Measurements from ENCODE around the gene PWWP2A.
"Not testable (repeated sequence)": the region's sequence is repeated elsewhere in the genome, so short reads cannot be mapped to it uniquely, and the experiment has no call there.

Gene PWWP2A, protein sequence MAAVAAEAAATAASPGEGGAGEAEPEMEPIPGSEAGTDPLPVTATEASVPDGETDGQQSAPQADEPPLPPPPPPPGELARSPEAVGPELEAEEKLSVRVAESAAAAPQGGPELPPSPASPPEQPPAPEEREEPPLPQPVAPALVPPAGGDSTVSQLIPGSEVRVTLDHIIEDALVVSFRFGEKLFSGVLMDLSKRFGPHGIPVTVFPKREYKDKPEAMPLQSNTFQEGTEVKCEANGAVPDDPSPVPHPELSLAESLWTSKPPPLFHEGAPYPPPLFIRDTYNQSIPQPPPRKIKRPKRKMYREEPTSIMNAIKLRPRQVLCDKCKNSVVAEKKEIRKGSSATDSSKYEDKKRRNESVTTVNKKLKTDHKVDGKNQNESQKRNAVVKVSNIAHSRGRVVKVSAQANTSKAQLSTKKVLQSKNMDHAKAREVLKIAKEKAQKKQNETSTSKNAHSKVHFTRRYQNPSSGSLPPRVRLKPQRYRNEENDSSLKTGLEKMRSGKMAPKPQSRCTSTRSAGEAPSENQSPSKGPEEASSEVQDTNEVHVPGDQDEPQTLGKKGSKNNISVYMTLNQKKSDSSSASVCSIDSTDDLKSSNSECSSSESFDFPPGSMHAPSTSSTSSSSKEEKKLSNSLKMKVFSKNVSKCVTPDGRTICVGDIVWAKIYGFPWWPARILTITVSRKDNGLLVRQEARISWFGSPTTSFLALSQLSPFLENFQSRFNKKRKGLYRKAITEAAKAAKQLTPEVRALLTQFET

DNA sequence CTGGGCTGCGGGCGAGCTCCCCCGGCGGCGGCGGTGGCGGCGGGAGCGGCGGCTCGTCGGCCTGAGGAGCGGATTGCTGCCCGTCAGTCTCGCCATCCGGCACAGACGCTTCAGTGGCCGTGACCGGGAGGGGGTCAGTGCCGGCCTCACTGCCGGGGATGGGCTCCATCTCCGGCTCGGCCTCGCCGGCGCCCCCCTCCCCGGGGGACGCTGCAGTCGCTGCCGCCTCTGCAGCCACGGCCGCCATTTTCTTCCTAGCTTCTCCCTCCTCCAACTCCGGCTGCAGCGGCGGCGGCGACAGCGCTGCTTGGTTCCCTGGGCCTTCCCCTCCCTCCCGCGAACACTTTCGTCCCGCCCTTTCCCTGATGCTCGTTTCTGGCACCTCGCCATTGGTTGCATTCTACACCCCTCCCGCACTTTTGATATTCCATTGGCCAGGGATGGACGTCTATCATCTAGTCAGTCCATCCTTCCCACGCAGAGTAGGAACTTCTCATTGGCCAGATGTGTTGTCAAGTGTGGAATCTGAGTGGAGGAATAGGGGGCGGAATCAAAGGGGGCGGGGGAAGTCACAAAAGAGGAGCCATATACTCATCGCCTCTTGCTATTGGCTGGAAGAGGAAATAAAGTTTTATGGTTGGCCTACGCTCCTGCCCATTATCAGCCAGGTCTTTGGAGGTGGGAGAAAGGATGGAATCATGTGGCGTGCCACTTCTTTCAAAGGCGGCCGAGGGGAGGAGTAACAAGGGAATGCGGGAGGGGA, at the start of gene PWWP2A:
Gene PWWP2A, minus strand, starts transcription at position 309 of the 763 bp plus-strand sequence. Its CDS starts 62 bp downstream, at position 247.
- Histone ChIP-seq H3K4me3 (ENCODE audit: low read depth in 1 of 5, low read length in 5 of 5) (peak within 1 kb of the TSS; percentile 35 to 90 (median 85)), H3K9ac (ENCODE audit: low read length in 5 of 5) (peak within 1 kb of the TSS; percentile 57 to 90 (median 82)), H3K27me3 (ENCODE audit: control insufficient read depth in 5 of 5, insufficient read depth in 4 of 5, low read length in 5 of 5) (peaks cover 0 to 4% (median 0%) of the 10 kb centered on the region in 5 donors), H3K27ac (ENCODE audit: low read depth, low read length) (peak within 1 kb of the TSS; percentile 87), H3K4me1 (ENCODE audit: control insufficient read depth in 5 of 5, insufficient read depth in 5 of 5, low read length in 5 of 5) (peaks cover 5 to 14% (median 9%) of the 10 kb centered on the region in 5 donors), H3K36me3 (ENCODE audit: control insufficient read depth in 5 of 5, insufficient read depth in 5 of 5, low read length in 5 of 5) (peaks cover 0 to 11% (median 0%) of the 10 kb centered on the region in 5 donors), H3K9me3 (ENCODE audit: control insufficient read depth in 5 of 5, low read length in 5 of 5) (no peaks in the 10 kb centered on the region)

DNA sequence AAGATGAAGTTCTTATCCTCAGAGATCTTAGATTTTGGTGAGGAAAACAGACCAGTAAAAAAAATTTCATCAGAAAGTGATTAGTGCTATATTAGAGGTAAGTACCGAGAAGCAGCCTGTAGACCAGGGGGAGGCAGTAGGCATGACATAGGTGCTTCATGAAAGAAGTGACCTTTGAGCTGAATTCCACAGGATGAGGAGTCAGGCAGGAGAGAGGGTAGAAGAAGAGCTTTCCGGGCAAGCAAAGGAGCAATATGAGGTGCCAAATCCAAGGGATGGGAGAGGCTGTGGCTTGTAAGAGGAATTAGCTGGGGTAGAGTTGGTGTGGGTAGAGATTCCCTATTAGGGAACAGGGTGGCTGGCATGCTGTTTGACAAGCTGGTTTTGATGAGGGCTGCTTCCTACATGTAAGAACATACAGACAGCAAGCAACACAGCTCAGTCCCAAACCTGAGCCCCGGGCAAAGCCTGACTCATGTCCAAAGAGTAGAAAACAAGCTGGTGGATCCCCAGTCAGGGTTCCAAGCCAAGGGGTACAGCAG, 48.4 kb upstream of the PWWP2A start:
- no peak overlapping the region for H3K27ac ChIP-seq (ENCODE audit: low read depth, low read length)
- no peak overlapping the region for H3K9ac ChIP-seq (ENCODE audit: low read length in 5 of 5)
- no peaks in the 10 kb centered on the region for H3K36me3 ChIP-seq (ENCODE audit: control insufficient read depth in 5 of 5, insufficient read depth in 5 of 5, low read length in 5 of 5)
- no peak overlapping the region for H3K4me3 ChIP-seq (ENCODE audit: low read depth in 1 of 5, low read length in 5 of 5)
- H3K4me1 ChIP-seq (ENCODE audit: control insufficient read depth in 5 of 5, insufficient read depth in 5 of 5, low read length in 5 of 5), result peaks cover 13 to 26% (median 23%) of the 10 kb centered on the region in 5 donors
- no peaks in the 10 kb centered on the region for H3K9me3 ChIP-seq (ENCODE audit: control insufficient read depth in 5 of 5, low read length in 5 of 5)
- no peaks in the 10 kb centered on the region for H3K27me3 ChIP-seq (ENCODE audit: control insufficient read depth in 5 of 5, insufficient read depth in 4 of 5, low read length in 5 of 5)

DNA sequence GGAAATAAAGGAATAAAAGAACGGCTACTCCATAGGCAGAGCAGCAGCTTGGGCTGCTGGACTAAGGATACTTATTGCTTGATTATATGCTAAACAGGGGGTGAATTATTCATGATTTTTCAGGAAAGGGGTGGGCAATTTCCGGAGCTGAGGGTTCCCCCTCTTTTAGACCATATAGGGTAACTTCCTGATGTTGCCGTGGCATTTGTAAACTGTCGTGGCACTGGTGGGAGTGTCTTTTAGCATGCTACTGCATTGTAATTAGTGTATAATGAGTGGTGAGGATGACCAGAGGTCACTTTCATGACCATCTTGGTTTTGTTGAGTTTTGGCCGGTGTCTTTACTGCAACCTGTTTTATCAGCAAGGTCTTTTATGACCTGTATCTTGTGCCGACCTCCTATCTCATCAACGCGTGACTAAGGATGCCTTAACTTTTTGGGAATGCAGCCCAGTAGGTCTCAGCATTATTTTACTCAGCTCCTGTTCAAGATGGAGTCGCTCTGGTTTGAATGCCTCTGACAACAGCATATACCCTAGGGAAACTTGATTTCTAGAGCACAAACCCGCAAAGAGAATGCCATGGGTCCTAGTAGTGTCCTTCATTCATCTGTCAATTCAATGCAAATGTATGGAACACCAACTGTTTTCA, 47.8 kb upstream of the PWWP2A start:
- Histone ChIP-seq H3K27me3 (ENCODE audit: control insufficient read depth in 5 of 5, insufficient read depth in 4 of 5, low read length in 5 of 5) (no peaks in the 10 kb centered on the region), H3K27ac (ENCODE audit: low read depth, low read length) (no peak overlapping the region), H3K9me3 (ENCODE audit: control insufficient read depth in 5 of 5, low read length in 5 of 5) (no peaks in the 10 kb centered on the region), H3K36me3 (ENCODE audit: control insufficient read depth in 5 of 5, insufficient read depth in 5 of 5, low read length in 5 of 5) (no peaks in the 10 kb centered on the region), H3K4me1 (ENCODE audit: control insufficient read depth in 5 of 5, insufficient read depth in 5 of 5, low read length in 5 of 5) (peaks cover 13 to 26% (median 23%) of the 10 kb centered on the region in 5 donors), H3K9ac (ENCODE audit: low read length in 5 of 5) (no peak overlapping the region), H3K4me3 (ENCODE audit: low read depth in 1 of 5, low read length in 5 of 5) (no peak overlapping the region)

DNA sequence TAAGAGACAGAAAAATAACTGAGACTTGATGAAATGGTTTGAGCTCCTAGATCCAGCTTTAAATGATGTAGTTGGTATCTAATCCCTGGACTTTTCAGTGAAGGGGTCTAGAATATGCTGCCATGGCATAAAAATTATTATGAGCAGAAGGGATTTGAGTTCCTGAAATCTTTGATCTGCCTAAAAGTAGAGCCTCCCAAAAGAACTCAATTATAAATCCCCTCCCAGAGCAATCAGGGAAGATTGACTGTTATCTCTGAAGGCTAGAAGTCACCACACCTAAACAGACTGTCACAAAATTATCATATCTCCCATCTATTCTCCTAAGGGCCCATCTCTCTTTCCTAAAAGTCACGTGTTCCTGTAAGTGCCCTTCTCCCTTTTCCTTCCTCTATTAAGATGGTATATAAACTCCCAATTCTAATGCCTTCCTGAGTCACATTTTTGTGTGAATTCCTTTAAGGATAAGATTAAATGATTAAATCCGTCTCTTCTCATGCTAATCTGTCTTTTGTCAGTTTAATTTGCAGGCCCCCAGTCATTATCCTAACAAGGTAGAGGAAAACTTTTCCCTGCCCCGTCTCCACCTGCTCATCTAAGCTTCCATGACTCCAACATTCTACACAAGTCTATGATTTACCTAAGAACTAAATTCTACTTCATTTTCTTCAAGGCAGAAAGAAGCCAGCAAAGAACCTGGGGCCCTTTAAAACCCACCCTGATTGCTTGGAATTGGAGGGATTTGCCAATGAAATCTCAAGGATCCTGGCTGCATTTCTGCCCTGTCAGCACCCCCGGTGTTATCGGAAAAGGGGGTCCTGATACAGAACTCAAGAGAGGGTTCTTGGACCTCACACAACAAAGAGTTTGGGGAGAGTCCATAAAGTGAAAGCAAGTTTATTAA, 47.1 kb upstream of the PWWP2A start:
- H3K27ac ChIP-seq (ENCODE audit: low read depth, low read length), result peak overlapping the region; percentile 77

DNA sequence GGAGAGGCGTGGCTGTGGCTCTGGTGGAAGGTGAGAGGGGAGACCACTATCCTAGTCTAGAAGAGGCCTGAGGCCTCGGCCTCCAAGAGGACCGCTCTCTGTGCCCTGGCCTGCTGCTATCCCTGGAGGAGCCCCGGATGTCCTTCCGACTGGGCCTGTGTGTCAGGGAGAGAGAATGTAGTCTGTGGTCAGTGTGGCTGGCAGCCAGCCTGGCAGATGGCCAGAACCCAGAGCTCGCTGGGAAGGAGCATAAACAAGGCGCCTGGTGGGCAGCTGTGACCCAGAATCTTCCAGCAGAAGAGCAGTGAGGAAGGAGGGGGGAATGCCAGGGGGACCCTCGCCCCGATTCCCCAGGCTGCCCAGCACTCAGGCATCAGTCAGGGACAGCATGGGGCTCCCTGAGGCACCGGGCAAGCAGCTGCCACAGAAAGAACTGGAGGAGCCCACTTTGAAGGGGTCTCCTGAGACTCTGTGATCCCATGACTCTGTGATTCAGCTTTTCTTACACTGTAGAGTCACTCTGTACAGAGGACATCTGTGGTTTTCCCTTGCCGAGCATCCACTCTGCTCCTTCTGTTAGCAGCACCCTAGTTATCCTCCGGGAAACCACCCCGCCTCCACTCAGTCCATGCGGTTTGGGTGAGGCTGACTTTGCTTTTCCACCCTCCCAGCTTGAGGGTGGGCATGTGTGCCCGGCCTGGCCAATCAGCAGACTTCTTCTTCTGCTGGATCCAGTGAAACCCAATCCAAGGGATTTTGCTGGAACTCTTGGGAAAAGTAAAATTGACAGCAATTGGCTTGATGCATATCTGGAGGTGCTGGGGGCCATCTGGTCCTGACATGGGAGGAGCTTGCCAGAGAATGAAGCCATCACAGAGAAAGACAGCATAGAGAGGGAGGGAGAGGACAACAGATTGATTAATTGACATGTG, 46.2 kb upstream of the PWWP2A start:
- peaks cover 13 to 26% (median 23%) of the 10 kb centered on the region in 5 donors for H3K4me1 ChIP-seq (ENCODE audit: control insufficient read depth in 5 of 5, insufficient read depth in 5 of 5, low read length in 5 of 5)
- H3K9ac ChIP-seq (ENCODE audit: low read length in 5 of 5), result peak overlapping the region; percentile 48 to 68 (median 57)
- no peaks in the 10 kb centered on the region for H3K9me3 ChIP-seq (ENCODE audit: control insufficient read depth in 5 of 5, low read length in 5 of 5)
- H3K27me3 ChIP-seq (ENCODE audit: control insufficient read depth in 5 of 5, insufficient read depth in 4 of 5, low read length in 5 of 5), result no peaks in the 10 kb centered on the region
- peak overlapping the region in 3 of 5 donors; percentile 18 to 28 (median 21) for H3K4me3 ChIP-seq (ENCODE audit: low read depth in 1 of 5, low read length in 5 of 5)
- peak overlapping the region; percentile 77 for H3K27ac ChIP-seq (ENCODE audit: low read depth, low read length)
- no peaks in the 10 kb centered on the region for H3K36me3 ChIP-seq (ENCODE audit: control insufficient read depth in 5 of 5, insufficient read depth in 5 of 5, low read length in 5 of 5)

More for the DNA sequence above, 47.1 kb upstream of the PWWP2A start:
- Histone ChIP-seq H3K9me3 (ENCODE audit: control insufficient read depth in 5 of 5, low read length in 5 of 5) (no peaks in the 10 kb centered on the region), H3K36me3 (ENCODE audit: control insufficient read depth in 5 of 5, insufficient read depth in 5 of 5, low read length in 5 of 5) (no peaks in the 10 kb centered on the region), H3K4me3 (ENCODE audit: low read depth in 1 of 5, low read length in 5 of 5) (no peak overlapping the region), H3K9ac (ENCODE audit: low read length in 5 of 5) (no peak overlapping the region), H3K27me3 (ENCODE audit: control insufficient read depth in 5 of 5, insufficient read depth in 4 of 5, low read length in 5 of 5) (no peaks in the 10 kb centered on the region), H3K4me1 (ENCODE audit: control insufficient read depth in 5 of 5, insufficient read depth in 5 of 5, low read length in 5 of 5) (peaks cover 13 to 26% (median 23%) of the 10 kb centered on the region in 5 donors)

DNA sequence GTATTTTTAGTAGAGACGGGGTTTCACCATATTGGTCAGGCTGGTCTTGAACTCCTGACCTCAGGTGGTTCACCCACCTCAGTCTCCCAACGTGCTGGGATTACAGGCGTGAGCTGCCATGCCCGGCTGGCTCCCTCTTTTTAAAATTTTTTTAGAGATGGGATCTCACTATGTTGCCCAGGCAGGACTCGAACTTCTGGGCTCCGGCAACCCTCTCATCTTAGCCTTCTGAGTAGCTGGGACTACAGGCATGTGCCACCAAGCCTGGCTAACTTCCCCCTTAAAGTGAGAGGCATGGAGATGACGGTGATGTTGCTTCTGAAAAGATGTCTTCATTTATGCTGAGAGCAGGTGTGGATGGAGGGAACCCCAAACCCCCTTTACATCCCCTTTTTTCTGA, 43.7 kb upstream of the PWWP2A start:
- Histone ChIP-seq H3K9ac (ENCODE audit: low read length in 5 of 5) (no peak overlapping the region), H3K27ac (ENCODE audit: low read depth, low read length) (no peak overlapping the region), H3K27me3 (ENCODE audit: control insufficient read depth in 5 of 5, insufficient read depth in 4 of 5, low read length in 5 of 5) (no peaks in the 10 kb centered on the region), H3K9me3 (ENCODE audit: control insufficient read depth in 5 of 5, low read length in 5 of 5) (no peaks in the 10 kb centered on the region), H3K4me1 (ENCODE audit: control insufficient read depth in 5 of 5, insufficient read depth in 5 of 5, low read length in 5 of 5) (peaks cover 9 to 21% (median 16%) of the 10 kb centered on the region in 5 donors), H3K4me3 (ENCODE audit: low read depth in 1 of 5, low read length in 5 of 5) (no peak overlapping the region), H3K36me3 (ENCODE audit: control insufficient read depth in 5 of 5, insufficient read depth in 5 of 5, low read length in 5 of 5) (no peaks in the 10 kb centered on the region)

DNA sequence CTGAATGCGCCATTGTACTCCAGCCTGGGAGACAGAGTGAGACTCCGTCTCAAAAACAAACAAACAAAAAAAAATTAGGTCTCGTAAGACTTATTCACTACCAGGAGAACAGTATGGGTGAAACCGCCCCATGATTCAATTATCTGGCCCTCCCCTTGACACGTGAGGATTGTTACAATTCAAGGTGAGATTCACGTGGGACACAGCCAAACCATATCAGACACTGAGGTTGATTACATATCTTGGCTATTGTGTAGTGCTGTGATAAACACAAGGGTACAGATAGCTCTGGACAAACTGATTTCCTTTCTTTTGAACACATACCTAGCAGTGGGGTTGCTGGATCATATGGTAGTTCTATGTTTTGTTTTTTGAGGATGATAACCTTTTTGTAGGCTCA, 42.4 kb upstream of the PWWP2A start:
- Histone ChIP-seq H3K9ac (ENCODE audit: low read length in 5 of 5) (no peak overlapping the region), H3K27me3 (ENCODE audit: control insufficient read depth in 5 of 5, insufficient read depth in 4 of 5, low read length in 5 of 5) (no peaks in the 10 kb centered on the region), H3K4me3 (ENCODE audit: low read depth in 1 of 5, low read length in 5 of 5) (no peak overlapping the region), H3K27ac (ENCODE audit: low read depth, low read length) (no peak overlapping the region), H3K9me3 (ENCODE audit: control insufficient read depth in 5 of 5, low read length in 5 of 5) (no peaks in the 10 kb centered on the region), H3K4me1 (ENCODE audit: control insufficient read depth in 5 of 5, insufficient read depth in 5 of 5, low read length in 5 of 5) (peaks cover 9 to 21% (median 16%) of the 10 kb centered on the region in 5 donors), H3K36me3 (ENCODE audit: control insufficient read depth in 5 of 5, insufficient read depth in 5 of 5, low read length in 5 of 5) (no peaks in the 10 kb centered on the region)

DNA sequence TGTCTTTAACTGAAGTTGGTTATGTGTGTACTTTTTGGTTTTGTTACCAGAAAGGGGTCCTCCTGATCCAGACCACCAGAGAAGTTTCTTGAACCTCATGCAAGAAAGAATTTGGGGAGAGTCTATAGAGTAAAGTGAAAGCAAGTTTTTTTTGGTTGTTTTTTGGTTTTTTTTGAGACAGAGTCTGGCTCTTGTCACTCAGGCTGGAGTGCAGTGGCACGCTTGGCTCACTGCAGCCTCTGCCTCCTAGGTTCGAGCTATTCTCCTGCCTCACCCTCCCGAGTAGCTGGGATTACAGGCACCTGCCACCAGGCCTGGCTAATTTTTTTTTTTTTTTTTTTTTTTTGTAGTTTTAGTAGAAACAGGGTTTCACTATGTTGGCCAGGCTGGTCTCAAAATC, 41.6 kb upstream of the PWWP2A start:
- H3K9me3 ChIP-seq (ENCODE audit: control insufficient read depth in 5 of 5, low read length in 5 of 5); H3K27me3 ChIP-seq (ENCODE audit: control insufficient read depth in 5 of 5, insufficient read depth in 4 of 5, low read length in 5 of 5); H3K9ac ChIP-seq (ENCODE audit: low read length in 5 of 5); H3K36me3 ChIP-seq (ENCODE audit: control insufficient read depth in 5 of 5, insufficient read depth in 5 of 5, low read length in 5 of 5); H3K4me3 ChIP-seq (ENCODE audit: low read depth in 1 of 5, low read length in 5 of 5); H3K27ac ChIP-seq (ENCODE audit: low read depth, low read length): not testable (repeated sequence)
- H3K4me1 ChIP-seq (ENCODE audit: control insufficient read depth in 5 of 5, insufficient read depth in 5 of 5, low read length in 5 of 5), result peaks cover 9 to 15% (median 14%) of the 10 kb centered on the region in 5 donors

Data from subcutaneous abdominal adipose tissue (tissue), 5 donors.